Heart left ventricle (tissue), 16 donors: ENCODE results near the gene TEDC2. TPM values are rescaled to one million over a fixed set of nuclear protein-coding genes. Genes with fewer than 3 reads are reported as not detected.

ENCODE experiments used
- ATAC-seq, 4 donors: fragments of 200-7000 bp; cut with Tn5 transposase; one replicate each; pipeline ENCODE4 v1.9.1; 2020 to 2022; ENCODE audit warnings: moderate library complexity in 4 of 4, mild to moderate bottlenecking in 3 of 4, moderate number of reproducible peaks in 1 of 4
- DNase-seq, 5 donors: peaks; one replicate each; pipeline ENCODE4 v3.0.0-alpha.2; 2020
- H3K27ac ChIP-seq, 12 donors: fragments of 200-600 bp; sonication (generic) in 4 of 12; one replicate each; pipeline versions ENCODE4 v1.5.0 to v1.8.0; 2016 to 2022; ENCODE audit warnings: mild to moderate bottlenecking in 2 of 12
- H3K27me3 ChIP-seq, 9 donors: fragments of 200-600 bp; sonication (generic) in 2 of 9; one replicate each; pipeline versions ENCODE4 v1.5.1 to v1.8.0; 2016 to 2022; ENCODE audit warnings: mild to moderate bottlenecking in 3 of 9
- H3K36me3 ChIP-seq, 9 donors: fragments of 200-600 bp; sonication (generic) in 2 of 9; one replicate each; pipeline versions ENCODE4 v1.5.0 to v1.8.0; 2018 to 2022; ENCODE audit warnings: mild to moderate bottlenecking in 2 of 9
- H3K4me1 ChIP-seq, 12 donors: fragments of 200-600 bp; sonication (generic) in 4 of 12; one replicate each; pipeline versions ENCODE4 v1.5.0 to v1.8.0; 2016 to 2022; ENCODE audit warnings: mild to moderate bottlenecking in 3 of 12
- H3K4me3 ChIP-seq, 12 donors: fragments of 200-600 bp; sonication (generic) in 4 of 12; one replicate each; pipeline versions ENCODE4 v1.5.0 to v1.8.0; 2017 to 2022; ENCODE audit warnings: mild to moderate bottlenecking in 9 of 12, moderate library complexity in 4 of 12
- H3K9me3 ChIP-seq, 12 donors: fragments of 200-600 bp; sonication (generic) in 4 of 12; one replicate each; pipeline versions ENCODE4 v1.5.0 to v1.8.0; 2016 to 2022; ENCODE audit warnings: mild to moderate bottlenecking in 1 of 12
- CTCF ChIP-seq, 12 donors: fragments of 200-600 bp; sonication (generic) in 4 of 12; IDR thresholded peaks; one replicate each; pipeline versions ENCODE4 v1.5.0 to v1.8.0; 2018 to 2022; ENCODE audit warnings: antibody characterized with exemption in 12 of 12, mild to moderate bottlenecking in 5 of 12
- POLR2A ChIP-seq, 2 donors: fragments of 450-650 bp; IDR thresholded peaks; one replicate each; pipeline ENCODE4 v1.6.1; 2017; ENCODE audit warnings: antibody characterized with exemption in 2 of 2, mild to moderate bottlenecking in 2 of 2, moderate library complexity in 2 of 2
- WGBS, 4 donors: extraction: QIAGEN DNeasy Blood & Tissue Kit in 2 of 4; methylation state at CpG; one replicate each; pipeline versions ENCODE4 v1.1.5 to v1.1.7; 2013 to 2018; 5-methylcytosine and 5-hydroxymethylcytosine counted together
- intact Hi-C, 10 donors: fragments of 100-400 bp; cut with DNase I; formaldehyde crosslinking; loops; one replicate each; pipeline versions ENCODE4 v1.11.1 to v1.14.2; 2022
- polyA plus RNA-seq, 2 donors: library from polyadenylated mRNA; stranded (reverse); fragments of 200-250 nt; gene quantifications; one replicate each; pipeline ENCODE4 v1.2.3, GENCODE V29; 2013
- total RNA-seq, 9 donors: library from RNA; depleted of rRNA in 2 of 9; stranded (reverse); fragments of >200 nt in 2 of 9; fragmentation: NEBNext Ultra II Directional in 3 of 9; extraction: Animal tissue kit (Norgen Biotek cat#: 25700) in 3 of 9; gene quantifications; one replicate each; pipeline versions ENCODE4 v1.1.0 to v1.2.4, GENCODE V29; 2016 to 2023
- donor health status: ischemic (EF 13 %, LVEDD 7.1; RV severe dilation, severe dysfunction).
- donor health status: healthy with polysubstance abuse.
- donor health status: DM: no; HTN: yes; CAD: no.
- donor health status: DM: no; HTN: no; CAD: no.
- donor health status: ischemic (EF 25% LVEDD 6.9; RV normal size, moderate dysfunction).
- donor health status: ischemic (EF 25% LVEDD 5.7; RV mildly dilated, moderate dysfunction).
- donor health status: healthy.
- donor health status: DM: yes; HTN: yes; CAD: no.
- donor health status: ischemic (EF 35%, LVEDD 5.7; RV mildly dilated, moderate dysfunction).
- donor health status: nonischemic (EF 11% LVEDD 7.7; RV severe dilation, severe dysfunction).
- donor health status: DM: yes; HTN: yes; CAD: no.
- donor health status: PGD.
- donor health status: ischemic (EF 29% LVEDD 5.4; RV normal size, mild dysfunction).
- donor health status: nonischemic (EF 23%, LVEDD 6.1; RV moderate dilation, normal function).

The TEDC2 gene
- total and polyA plus RNA-seq, 11 donors: 0.46 to 4.9 (median 1.2) TPM; not detected in 1

- Histone ChIP-seq H3K4me3 (no peak overlapping the region), H3K9me3 (no peaks in the 10 kb centered on the region), H3K4me1 (peaks cover 6 to 80% (median 23%) of the 10 kb centered on the region in 12 donors), H3K27me3 (no peaks in the 10 kb centered on the region), H3K27ac (no peak overlapping the region), H3K36me3 (peaks cover 0 to 1% (median 0%) of the 10 kb centered on the region in 9 donors)
- ATAC-seq (peak in 1 of 4 donors; percentile 23), DNase-seq (peak in 3 of 5 donors; percentile 56 to 75 (median 59))
- intact Hi-C loops: loop anchor here in 1 of 10 donors (10.0 kb wide), 1 partner anchor 246 kb away; the partner anchor contains the start of gene RNPS1
- WGBS, 4 donors: 50 to 62% (median 57%) methylated on average over 24 of the region's 24 CpGs
- TF ChIP-seq CTCF (IDR thresholded peaks at IDR 0.05) (no peak), POLR2A (IDR thresholded peaks at IDR 0.05) (no peak)
These were observed 51.4 kb downstream of the TEDC2 start for GRCh38 chr16:2511128-2511800.

- H3K27ac ChIP-seq: peak overlapping the region in 1 of 12 donors; percentile 99
- no peak for TF ChIP-seq POLR2A (IDR thresholded peaks at IDR 0.05)
- TF ChIP-seq CTCF (IDR thresholded peaks at IDR 0.05): no peak
- DNase-seq: peak in 1 of 5 donors; percentile 53
- H3K4me1 ChIP-seq: peaks cover 9 to 80% (median 32%) of the 10 kb centered on the region in 12 donors
- peaks cover 0 to 5% (median 0%) of the 10 kb centered on the region in 9 donors for H3K36me3 ChIP-seq
- no peak for ATAC-seq
- intact Hi-C loops: loop anchor here in 1 of 10 donors (10.0 kb wide), 1 partner anchor 247 kb away; the partner anchor contains the start of gene RNPS1
- no peaks in the 10 kb centered on the region for H3K9me3 ChIP-seq
- H3K4me3 ChIP-seq: no peak overlapping the region
- H3K27me3 ChIP-seq: no peaks in the 10 kb centered on the region
- WGBS, 4 donors: 90 to 93% (median 92%) methylated on average over 17 of the region's 17 CpGs
These were observed 52.3 kb downstream of the TEDC2 start for GRCh38 chr16:2511996-2512734.

- H3K4me3 ChIP-seq: peak overlapping the region; percentile 87 to 100 (median 96)
- WGBS, 4 donors: 42 to 60% (median 49%) methylated on average over 5 to 15 of the region's 15 CpGs
- no peaks in the 10 kb centered on the region for H3K27me3 ChIP-seq
- TF ChIP-seq POLR2A (IDR thresholded peaks at IDR 0.05) (no peak), CTCF (IDR thresholded peaks at IDR 0.05) (peak in 1 of 12 donors; percentile 6)
- H3K4me1 ChIP-seq: peaks cover 9 to 80% (median 36%) of the 10 kb centered on the region in 12 donors
- H3K9me3 ChIP-seq: no peaks in the 10 kb centered on the region
- peak overlapping the region in 11 of 12 donors; percentile 93 to 99 (median 95) for H3K27ac ChIP-seq
- ATAC-seq (peak in 2 of 4 donors; percentile 0 to 2), DNase-seq (peak in 2 of 5 donors; percentile 10 to 62)
- intact Hi-C loops: loop anchor here in 1 of 10 donors (10.0 kb wide), 1 partner anchor 248 kb away; the partner anchor contains the start of gene RNPS1
- H3K36me3 ChIP-seq: peaks cover 0 to 5% (median 0%) of the 10 kb centered on the region in 9 donors
These were observed 53.0 kb downstream of the TEDC2 start for GRCh38 chr16:2512735-2513404.
